Uterus (tissue), 2 donors: Measurements from ENCODE around the gene ALS2CL.

Source experiments
- CTCF ChIP-seq, 4 experiments: fragments of 200-600 bp in 2 of 4; fragments of 450-650 bp in 2 of 4; sonication (generic) in 2 of 4; IDR thresholded peaks; one replicate each; pipeline ENCODE4 v1.5.1; 2016 to 2019; ENCODE audit warnings: antibody characterized with exemption in 4 of 4, mild to moderate bottlenecking in 2 of 4, moderate library complexity in 1 of 4
- POLR2A ChIP-seq, 2 donors: fragments of 450-650 bp; IDR thresholded peaks; one replicate each; pipeline ENCODE4 v1.6.1; 2016; ENCODE audit warnings: antibody characterized with exemption in 2 of 2, mild to moderate bottlenecking in 1 of 2, moderate library complexity in 1 of 2

DNA sequence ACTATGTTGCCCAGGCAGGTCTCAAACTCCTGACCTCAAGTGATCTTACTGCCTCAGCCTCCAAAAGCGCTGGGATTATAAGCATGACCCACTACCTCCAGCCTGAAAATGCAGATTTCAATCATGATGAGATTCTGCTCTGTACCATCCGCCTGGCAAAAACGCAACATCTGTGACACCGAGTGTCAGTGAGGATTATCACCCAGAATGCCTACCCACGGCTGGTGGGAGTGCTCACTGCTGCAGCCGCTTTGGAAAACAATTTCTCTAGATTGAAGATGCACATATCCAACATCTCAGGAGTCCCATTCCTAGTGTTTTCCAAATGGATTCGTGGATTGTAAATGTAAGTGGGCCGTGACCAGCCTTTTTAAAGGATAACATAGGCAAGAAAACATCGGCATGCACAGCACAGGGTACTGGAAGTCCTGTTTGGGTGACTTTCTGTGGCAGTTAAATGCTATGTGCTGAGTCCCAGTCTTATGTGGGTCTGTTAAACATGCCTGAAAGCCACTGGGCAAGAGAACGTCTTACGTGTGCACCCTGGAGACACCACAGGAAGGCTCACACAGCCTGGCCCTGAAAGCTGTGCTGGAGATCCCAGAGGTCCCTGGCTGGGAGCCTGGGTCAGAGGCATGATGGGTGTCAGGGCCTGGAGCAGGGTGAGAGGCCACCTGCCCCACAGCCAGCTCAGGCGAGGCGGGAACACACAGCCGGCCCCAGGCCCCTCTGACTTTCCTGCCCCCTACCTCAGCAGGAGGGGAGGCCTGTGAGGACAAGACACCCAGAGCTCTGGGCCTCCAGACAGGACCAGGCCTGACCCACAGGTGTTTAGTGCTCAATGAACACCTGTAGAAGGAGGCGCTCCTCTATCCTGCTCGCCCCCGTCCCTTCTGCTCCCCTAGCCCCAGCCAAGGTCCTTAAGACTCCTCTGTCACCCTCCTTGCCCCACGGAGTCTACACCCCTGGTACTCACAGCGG lies 23.3 kb upstream of the ALS2CL start:
- TF ChIP-seq CTCF (IDR thresholded peaks at IDR 0.05) (no peak), POLR2A (IDR thresholded peaks at IDR 0.05) (no peak)
